Neural progenitor cell (in vitro differentiated cells): ENCODE data around the gene HSPG2. TPM values are rescaled to one million over a fixed set of nuclear protein-coding genes. Genes with fewer than 3 reads are reported as not detected.

Experiments
- DNase-seq: peaks from one replicate; pipeline ENCODE4 v3.0.0-alpha.2; 2016; ENCODE audit warnings: low spot score
- H2AFZ ChIP-seq: fragments of 200-600 bp; sonication (generic); replicated peaks from 2 replicates; pipeline ENCODE4 v1.6.1; 2016; ENCODE audit warnings: antibody characterized with exemption
- H3F3A ChIP-seq: fragments of 200-600 bp; sonication (generic); 2 replicates; pipeline ENCODE4 v1.6.1; 2016; ENCODE audit warnings: antibody characterized with exemption, low read depth
- H3K27ac ChIP-seq: fragments of 200-600 bp; sonication (generic); 2 replicates; pipeline ENCODE4 v1.5.1; 2016; ENCODE audit warnings: mild to moderate bottlenecking
- H3K27me3 ChIP-seq: fragments of 200-600 bp; sonication (generic); 2 replicates; pipeline ENCODE4 v1.6.1; 2016; ENCODE audit warnings: mild to moderate bottlenecking, moderate library complexity
- H3K36me3 ChIP-seq: fragments of 200-600 bp; sonication (generic); 2 replicates; pipeline ENCODE4 v1.5.1; 2016
- H3K4me1 ChIP-seq: fragments of 200-600 bp; sonication (generic); 2 replicates; pipeline ENCODE4 v1.6.1; 2016; ENCODE audit warnings: mixed run types
- H3K4me2 ChIP-seq: fragments of 200-600 bp; sonication (generic); 2 replicates; pipeline ENCODE4 v1.6.1; 2016
- H3K4me3 ChIP-seq: fragments of 200-600 bp; sonication (generic); 2 replicates; pipeline ENCODE4 v1.5.1; 2016
- H3K79me2 ChIP-seq: fragments of 200-600 bp; sonication (generic); 2 replicates; pipeline ENCODE4 v1.6.1; 2016; ENCODE audit warnings: low read depth
- H3K9ac ChIP-seq: fragments of 200-600 bp; sonication (generic); 2 replicates; pipeline ENCODE4 v1.6.1; 2016
- H3K9me3 ChIP-seq: fragments of 200-600 bp; sonication (generic); 2 replicates; pipeline ENCODE4 v1.5.1; 2016; ENCODE audit warnings: low read depth
- H4K20me1 ChIP-seq: fragments of 200-600 bp; sonication (generic); 2 replicates; pipeline ENCODE4 v1.6.1; 2016; ENCODE audit warnings: low read depth
- H3K27ac Mint-ChIP-seq: 3 replicates; pipeline ENCODE4 v1.8.0; 2021; ENCODE audit warnings: mixed read lengths
- H3K27me3 Mint-ChIP-seq: 2 replicates; pipeline ENCODE4 v1.8.0; 2022; ENCODE audit warnings: low read depth, mild to moderate bottlenecking, inconsistent platforms, moderate library complexity, mixed read lengths; ENCODE audit not compliant: insufficient read depth
- H3K36me3 Mint-ChIP-seq: 3 replicates; pipeline ENCODE4 v1.8.0; 2021; ENCODE audit warnings: mixed read lengths
- H3K4me1 Mint-ChIP-seq: 3 replicates; pipeline ENCODE4 v1.8.0; 2021; ENCODE audit warnings: mixed read lengths
- H3K4me3 Mint-ChIP-seq: 3 replicates; pipeline ENCODE4 v1.8.0; 2021; ENCODE audit warnings: mild to moderate bottlenecking, moderate library complexity, mixed read lengths
- H3K9me3 Mint-ChIP-seq: 3 replicates; pipeline ENCODE4 v1.8.0; 2020; ENCODE audit warnings: mixed read lengths
- EZH2 ChIP-seq: fragments of 200-600 bp; sonication (generic); IDR thresholded peaks from 2 replicates; pipeline ENCODE4 v1.6.1; 2017; ENCODE audit warnings: antibody characterized with exemption, mild to moderate bottlenecking, moderate library complexity
- EZH2phosphoT487 ChIP-seq: fragments of 200-600 bp; sonication (generic); IDR thresholded peaks from 2 replicates; pipeline ENCODE4 v1.6.1; 2017; ENCODE audit warnings: antibody characterized with exemption
- total RNA-seq: library from RNA; depleted of rRNA; stranded (reverse); fragments of >200 nt; gene quantifications from 2 replicates; pipeline ENCODE4 v1.2.3, GENCODE V29; 2015; ENCODE audit warnings: low replicate concordance
- TF ChIP-seq, protein P1 (sequence below): fragments of 200-600 bp; sonication (generic); IDR thresholded peaks from 2 replicates; pipeline ENCODE4 v1.5.1; 2017; ENCODE audit warnings: antibody characterized with exemption, mild to moderate bottlenecking

Gene HSPG2
- total RNA-seq, 1 donor from 2014 or later = 6.9 TPM

DNA sequence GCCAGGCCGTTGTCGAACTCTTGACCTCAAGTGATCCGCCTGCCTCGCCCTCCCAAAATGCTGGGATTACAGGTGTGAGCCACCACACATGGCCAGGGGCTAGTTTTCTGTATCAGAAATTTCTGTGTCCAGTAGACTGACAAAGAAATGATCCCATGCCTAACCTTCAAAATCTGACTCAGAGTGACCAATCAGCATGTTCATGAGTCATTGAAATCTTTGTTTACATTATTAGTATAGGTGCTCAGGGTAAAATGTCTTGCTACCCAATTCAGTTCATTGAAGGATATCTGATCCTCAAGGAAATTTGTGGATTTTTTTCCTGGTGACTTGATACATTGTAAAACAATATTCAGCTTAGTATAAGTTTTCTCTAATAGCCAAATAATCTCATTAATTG, 136.0 kb downstream of the HSPG2 start:
- Mint-ChIP-seq H3K27ac (no peak overlapping the region), H3K36me3 (no peaks in the 10 kb centered on the region), H3K4me3 (no peak overlapping the region)

DNA sequence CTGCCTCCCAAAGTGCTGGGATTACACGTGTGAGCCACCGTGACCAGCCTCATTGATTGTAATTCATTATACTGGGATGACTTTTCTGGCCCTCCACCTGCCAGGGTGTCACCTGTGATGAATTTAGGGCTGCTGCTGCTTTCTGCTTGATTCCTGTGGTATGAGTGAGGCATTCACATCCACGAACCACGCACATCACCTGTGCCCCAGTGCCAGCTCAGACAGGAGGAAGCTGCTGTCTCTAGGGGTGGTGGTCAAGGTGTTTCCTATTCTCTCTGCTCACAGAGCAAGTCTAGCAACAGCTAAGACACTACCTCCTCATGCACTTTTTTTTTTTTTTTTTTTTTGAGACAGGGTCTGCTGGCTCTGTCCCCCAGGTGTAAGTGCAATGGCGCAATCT, 137.4 kb downstream of the HSPG2 start:
- Histone ChIP-seq H3F3A (no peaks in the 10 kb centered on the region), H2AFZ (no peak overlapping the region), H3K9ac (no peak overlapping the region), H3K4me1 (no peaks in the 10 kb centered on the region), H3K79me2 (no peaks in the 10 kb centered on the region), H4K20me1 (no peaks in the 10 kb centered on the region), H3K27ac (no peak overlapping the region), H3K4me2 (no peak overlapping the region), H3K9me3 (no peaks in the 10 kb centered on the region), H3K27me3 (no peaks in the 10 kb centered on the region), H3K36me3 (no peaks in the 10 kb centered on the region), H3K4me3 (no peak overlapping the region)
- Mint-ChIP-seq H3K9me3 (no peaks in the 10 kb centered on the region), H3K27ac (no peak overlapping the region), H3K4me1 (no peaks in the 10 kb centered on the region), H3K36me3 (no peaks in the 10 kb centered on the region), H3K27me3 (peaks cover 5% of the 10 kb centered on the region), H3K4me3 (no peak overlapping the region)
- DNase-seq = no peak
- TF ChIP-seq EZH2 (no peak), EZH2phosphoT487 (no peak)
- TF ChIP-seq, protein P1, sequence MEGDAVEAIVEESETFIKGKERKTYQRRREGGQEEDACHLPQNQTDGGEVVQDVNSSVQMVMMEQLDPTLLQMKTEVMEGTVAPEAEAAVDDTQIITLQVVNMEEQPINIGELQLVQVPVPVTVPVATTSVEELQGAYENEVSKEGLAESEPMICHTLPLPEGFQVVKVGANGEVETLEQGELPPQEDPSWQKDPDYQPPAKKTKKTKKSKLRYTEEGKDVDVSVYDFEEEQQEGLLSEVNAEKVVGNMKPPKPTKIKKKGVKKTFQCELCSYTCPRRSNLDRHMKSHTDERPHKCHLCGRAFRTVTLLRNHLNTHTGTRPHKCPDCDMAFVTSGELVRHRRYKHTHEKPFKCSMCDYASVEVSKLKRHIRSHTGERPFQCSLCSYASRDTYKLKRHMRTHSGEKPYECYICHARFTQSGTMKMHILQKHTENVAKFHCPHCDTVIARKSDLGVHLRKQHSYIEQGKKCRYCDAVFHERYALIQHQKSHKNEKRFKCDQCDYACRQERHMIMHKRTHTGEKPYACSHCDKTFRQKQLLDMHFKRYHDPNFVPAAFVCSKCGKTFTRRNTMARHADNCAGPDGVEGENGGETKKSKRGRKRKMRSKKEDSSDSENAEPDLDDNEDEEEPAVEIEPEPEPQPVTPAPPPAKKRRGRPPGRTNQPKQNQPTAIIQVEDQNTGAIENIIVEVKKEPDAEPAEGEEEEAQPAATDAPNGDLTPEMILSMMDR = no peak

More for the DNA sequence above, 136.0 kb downstream of the HSPG2 start:
- Histone ChIP-seq H3K4me3 (no peak overlapping the region), H3K9ac (no peak overlapping the region), H3K27ac (no peak overlapping the region), H4K20me1 (no peaks in the 10 kb centered on the region), H3K36me3 (no peaks in the 10 kb centered on the region), H3F3A (no peaks in the 10 kb centered on the region), H3K9me3 (no peaks in the 10 kb centered on the region), H3K4me2 (no peak overlapping the region), H3K4me1 (no peaks in the 10 kb centered on the region), H3K79me2 (no peaks in the 10 kb centered on the region), H3K27me3 (no peaks in the 10 kb centered on the region), H2AFZ (no peak overlapping the region)
- no peak for DNase-seq
- H3K27me3 Mint-ChIP-seq = peaks cover 2% of the 10 kb centered on the region
- H3K4me1 Mint-ChIP-seq = no peaks in the 10 kb centered on the region
- TF ChIP-seq EZH2 (no peak), EZH2phosphoT487 (no peak)
- TF ChIP-seq, protein P1 = no peak
- no peaks in the 10 kb centered on the region for H3K9me3 Mint-ChIP-seq

GRCh38 chr1:21795075-21795474, 142.0 kb downstream of the HSPG2 start:
- no peaks in the 10 kb centered on the region for H3K4me1 ChIP-seq
- Mint-ChIP-seq H3K27ac (no peak overlapping the region), H3K4me1 (no peaks in the 10 kb centered on the region), H3K27me3 (peaks cover 3% of the 10 kb centered on the region), H3K4me3 (no peak overlapping the region), H3K9me3 (no peaks in the 10 kb centered on the region), H3K36me3 (no peaks in the 10 kb centered on the region)
- no peaks in the 10 kb centered on the region for H3K9me3 ChIP-seq
- no peaks in the 10 kb centered on the region for H3K27me3 ChIP-seq
- H3K79me2 ChIP-seq = no peaks in the 10 kb centered on the region
- no peaks in the 10 kb centered on the region for H4K20me1 ChIP-seq
- DNase-seq = no peak
- no peak overlapping the region for H3K4me3 ChIP-seq
- no peak overlapping the region for H2AFZ ChIP-seq
- no peak overlapping the region for H3K27ac ChIP-seq
- H3K36me3 ChIP-seq = no peaks in the 10 kb centered on the region
- TF ChIP-seq EZH2 = no peak
- no peak for TF ChIP-seq EZH2phosphoT487
- TF ChIP-seq, protein P1 = no peak
- H3K9ac ChIP-seq = no peak overlapping the region
- H3F3A ChIP-seq = no peaks in the 10 kb centered on the region
- H3K4me2 ChIP-seq = no peak overlapping the region

DNA sequence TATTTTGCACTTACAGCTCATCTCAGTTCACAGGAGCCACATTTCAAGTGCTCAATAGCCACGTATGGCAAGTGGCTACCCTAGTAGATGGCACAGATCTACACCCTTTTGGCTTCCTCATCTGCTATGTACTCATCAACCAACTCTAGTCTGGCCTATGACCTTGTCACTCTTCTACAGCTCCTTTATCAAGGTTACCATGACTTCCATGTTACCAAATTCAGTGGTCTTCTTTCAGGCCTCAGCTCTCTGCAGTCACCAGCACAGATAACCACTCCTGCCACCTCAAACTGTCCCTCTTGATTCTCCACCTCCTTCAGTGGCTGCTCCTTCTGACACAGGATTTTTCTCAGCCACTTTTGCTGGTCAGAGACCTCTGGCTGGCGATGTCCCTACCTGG, 142.5 kb downstream of the HSPG2 start:
- Histone ChIP-seq H3K36me3 (no peaks in the 10 kb centered on the region), H3K9ac (no peak overlapping the region), H2AFZ (no peak overlapping the region), H3K4me1 (no peaks in the 10 kb centered on the region), H3K27me3 (no peaks in the 10 kb centered on the region), H3K9me3 (no peaks in the 10 kb centered on the region), H4K20me1 (no peaks in the 10 kb centered on the region), H3K27ac (no peak overlapping the region), H3F3A (no peaks in the 10 kb centered on the region), H3K4me3 (no peak overlapping the region), H3K79me2 (no peaks in the 10 kb centered on the region), H3K4me2 (no peak overlapping the region)
- Mint-ChIP-seq H3K9me3 (no peaks in the 10 kb centered on the region), H3K4me3 (no peak overlapping the region), H3K4me1 (no peaks in the 10 kb centered on the region), H3K36me3 (no peaks in the 10 kb centered on the region), H3K27ac (no peak overlapping the region), H3K27me3 (peaks cover 3% of the 10 kb centered on the region)
- TF ChIP-seq EZH2 = no peak
- no peak for TF ChIP-seq EZH2phosphoT487
- TF ChIP-seq, protein P1 = no peak
- DNase-seq = no peak
